CD4-positive, alpha-beta memory T cell (primary cell): ENCODE data around the gene SCT. TPM values are rescaled to one million over a fixed set of nuclear protein-coding genes. Genes with fewer than 3 reads are reported as not detected.

Experiments
- CTCF ChIA-PET: fragments of 350-600 bp; sonication (Branson Sonifier 250); formaldehyde crosslinking; loops from one replicate; lab custom pipeline; 2021; ENCODE audit warnings: inconsistent platforms; ENCODE audit not compliant: partially characterized antibody; lab: Charles Lee
- POLR2A ChIA-PET: fragments of 350-600 bp; sonication (Branson Sonifier 250); formaldehyde crosslinking; loops from one replicate; lab custom pipeline; 2021; ENCODE audit not compliant: partially characterized antibody; lab: Charles Lee
- DNase-seq, 5 donors: peaks; one replicate each; pipeline versions ENCODE4 v3.0.0 to v3.0.0-alpha.2; 2020 to 2022; ENCODE audit warnings: mixed read lengths in 1 of 5
- H3K27ac ChIP-seq: one replicate; pipeline ENCODE4 v1.7.0; 2013; ENCODE audit warnings: low read depth, low read length
- H3K27me3 ChIP-seq: 2 replicates; pipeline ENCODE4 v1.7.0; 2013; ENCODE audit warnings: mild to moderate bottlenecking, low read length, moderate library complexity; ENCODE audit not compliant: insufficient read depth
- H3K36me3 ChIP-seq: 2 replicates; pipeline ENCODE4 v1.7.0; 2013; ENCODE audit warnings: mild to moderate bottlenecking, low read length, moderate library complexity; ENCODE audit not compliant: insufficient read depth
- H3K4me1 ChIP-seq: 2 replicates; pipeline ENCODE4 v1.7.0; 2013; ENCODE audit warnings: mild to moderate bottlenecking, low read length, moderate library complexity; ENCODE audit not compliant: insufficient read depth
- H3K4me3 ChIP-seq, 2 donors: one replicate each; pipeline ENCODE4 v1.7.0; 2013; ENCODE audit warnings: low read length in 2 of 2, mild to moderate bottlenecking in 1 of 2
- H3K9me3 ChIP-seq, 2 donors: one replicate each; pipeline ENCODE4 v1.7.0; 2013; ENCODE audit warnings: low read length in 2 of 2, control low read depth in 1 of 2; ENCODE audit not compliant: control insufficient read depth in 1 of 2
- H3K27ac Mint-ChIP-seq, 7 donors: one replicate each; pipeline ENCODE4 v1.8.0; 2020 to 2021; ENCODE audit warnings: mixed read lengths in 7 of 7, mild to moderate bottlenecking in 6 of 7, inconsistent platforms in 3 of 7, moderate library complexity in 3 of 7
- H3K27me3 Mint-ChIP-seq, 2 donors: one replicate each; pipeline ENCODE4 v1.8.0; 2020 to 2021; ENCODE audit warnings: mixed read lengths in 2 of 2
- H3K36me3 Mint-ChIP-seq, 2 donors: one replicate each; pipeline ENCODE4 v1.8.0; 2020 to 2021; ENCODE audit warnings: mixed read lengths in 2 of 2, inconsistent platforms in 1 of 2, mild to moderate bottlenecking in 1 of 2
- H3K4me1 Mint-ChIP-seq, 4 donors: one replicate each; pipeline ENCODE4 v1.8.0; 2020 to 2021; ENCODE audit warnings: mixed read lengths in 4 of 4, mild to moderate bottlenecking in 1 of 4
- H3K4me3 Mint-ChIP-seq, 8 donors: one replicate each; pipeline ENCODE4 v1.8.0; 2020 to 2021; ENCODE audit warnings: mixed read lengths in 8 of 8, mild to moderate bottlenecking in 7 of 8, moderate library complexity in 6 of 8, inconsistent platforms in 3 of 8
- H3K9me3 Mint-ChIP-seq, 8 donors: one replicate each; pipeline ENCODE4 v1.8.0; 2020 to 2021; ENCODE audit warnings: mixed read lengths in 8 of 8, mild to moderate bottlenecking in 5 of 8, inconsistent platforms in 3 of 8, moderate library complexity in 1 of 8
- intact Hi-C: fragments of 100-400 bp; cut with micrococcal nuclease; formaldehyde crosslinking; loops from one replicate; pipeline ENCODE4 v1.15.1; 2023
- polyA plus RNA-seq, 2 donors: library from polyadenylated mRNA; unstranded; fragments of 300-500 nt; fragmentation: Illumina TruSeq; gene quantifications; one replicate each; pipeline ENCODE4 v1.2.3, GENCODE V29; 2021
- total RNA-seq, 2 experiments: library from RNA; stranded (reverse); gene quantifications; one replicate each; pipeline ENCODE4 v1.2.3, GENCODE V29; 2021

Gene SCT
- total and polyA plus RNA-seq, 4 experiments from 2014 or later: not detected

DNA sequence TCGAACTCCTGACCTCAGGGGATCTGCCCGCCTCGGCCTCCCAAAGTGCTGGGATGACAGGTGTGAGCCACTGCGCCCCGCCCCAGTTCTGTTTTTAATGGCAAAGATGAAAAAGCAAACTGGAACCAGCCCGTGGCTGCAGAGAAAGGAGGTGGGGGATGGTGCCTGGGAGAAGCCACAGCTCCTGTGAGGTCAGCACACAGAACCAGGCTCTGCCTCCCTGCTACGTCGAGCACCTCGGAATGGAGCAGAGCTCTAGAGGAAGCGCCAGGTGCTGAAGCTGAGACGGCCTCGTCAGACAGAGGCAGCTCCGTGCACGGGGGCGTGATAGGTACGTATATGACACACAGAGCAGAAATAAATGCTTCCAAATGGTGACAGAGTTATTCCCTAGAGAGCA lies 18.6 kb upstream of the SCT start:
- DNase-seq: no peak
- Histone ChIP-seq H3K36me3 (peaks cover 4% of the 10 kb centered on the region), H3K4me1 (no peaks in the 10 kb centered on the region), H3K9me3 (no peaks in the 10 kb centered on the region), H3K4me3 (no peak overlapping the region), H3K27me3 (no peaks in the 10 kb centered on the region), H3K27ac (no peak overlapping the region)
- no peaks in the 10 kb centered on the region for H3K9me3 Mint-ChIP-seq
- peaks cover 0 to under 1% (median 0%) of the 10 kb centered on the region in 4 donors for H3K4me1 Mint-ChIP-seq
- intact Hi-C loops: no loop called here
- CTCF ChIA-PET: no interaction called here
- POLR2A ChIA-PET: interaction anchor here (0.7 kb wide), 1 partner anchor 91 kb away, joined by 7 read pairs; no protein-coding TSS in a partner anchor
- H3K36me3 Mint-ChIP-seq: peaks cover 0 to 5% of the 10 kb centered on the region in 2 donors
- H3K27me3 Mint-ChIP-seq: no peaks in the 10 kb centered on the region
- no peak overlapping the region for H3K4me3 Mint-ChIP-seq
- no peak overlapping the region for H3K27ac Mint-ChIP-seq

DNA sequence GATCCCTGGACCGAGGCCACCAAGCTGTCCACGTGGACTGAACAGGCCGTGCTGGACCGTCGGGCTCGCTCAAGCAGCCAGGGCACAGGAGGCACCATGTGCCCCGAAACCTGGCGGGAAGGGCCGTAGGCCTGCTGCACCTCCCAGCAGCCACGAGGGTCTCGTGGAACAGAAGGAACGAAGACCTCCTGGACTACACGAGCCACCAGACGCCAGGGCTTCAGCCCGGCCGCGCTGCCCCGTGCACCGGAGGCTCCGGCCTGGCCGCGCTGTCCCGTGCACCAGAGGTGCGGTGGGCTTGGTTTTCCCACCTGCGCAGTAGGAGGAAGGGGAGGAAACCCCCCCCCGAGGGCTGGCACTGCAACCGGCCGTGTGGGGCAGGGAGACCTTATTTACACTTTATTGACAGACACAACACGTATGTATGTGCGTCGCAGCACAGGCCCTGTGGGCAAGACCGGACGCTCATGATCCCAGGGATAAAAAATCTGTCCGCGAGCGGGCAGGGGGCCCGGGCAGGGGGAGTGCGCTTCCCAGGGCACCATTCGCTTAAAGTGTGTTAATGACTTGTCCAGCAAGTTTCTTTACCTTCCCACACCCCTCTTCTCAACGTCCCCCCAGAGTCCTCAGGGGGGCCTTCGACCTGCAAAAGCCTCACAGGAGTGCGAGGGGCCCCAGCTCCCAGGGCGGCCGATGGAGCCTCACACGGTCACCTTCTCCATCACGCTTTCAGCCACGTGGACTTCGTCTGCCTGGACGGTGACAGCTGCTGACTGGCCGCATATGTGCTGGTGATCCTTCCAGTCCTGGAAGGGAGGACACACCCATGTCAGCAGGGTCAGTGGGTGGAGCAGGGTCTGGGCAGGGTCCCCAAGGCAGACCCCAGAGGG lies 17.1 kb upstream of the SCT start:
- DNase-seq: no peak
- no peaks in the 10 kb centered on the region for H3K9me3 ChIP-seq
- H3K27ac Mint-ChIP-seq: peak overlapping the region in 1 of 7 donors; percentile 24
- no peaks in the 10 kb centered on the region for H3K4me1 ChIP-seq
- H3K4me3 ChIP-seq: no peak overlapping the region
- H3K36me3 ChIP-seq: peaks cover 4% of the 10 kb centered on the region
- H3K27me3 Mint-ChIP-seq: peaks cover 0 to 2% of the 10 kb centered on the region in 2 donors
- no peaks in the 10 kb centered on the region for H3K9me3 Mint-ChIP-seq
- H3K27me3 ChIP-seq: no peaks in the 10 kb centered on the region
- CTCF ChIA-PET: no interaction called here
- H3K27ac ChIP-seq: no peak overlapping the region
- H3K36me3 Mint-ChIP-seq: peaks cover 0 to 5% of the 10 kb centered on the region in 2 donors
- POLR2A ChIA-PET: no interaction called here
- H3K4me1 Mint-ChIP-seq: peaks cover 0 to 5% (median 1%) of the 10 kb centered on the region in 4 donors
- no peak overlapping the region for H3K4me3 Mint-ChIP-seq
- intact Hi-C loops: no loop called here

DNA sequence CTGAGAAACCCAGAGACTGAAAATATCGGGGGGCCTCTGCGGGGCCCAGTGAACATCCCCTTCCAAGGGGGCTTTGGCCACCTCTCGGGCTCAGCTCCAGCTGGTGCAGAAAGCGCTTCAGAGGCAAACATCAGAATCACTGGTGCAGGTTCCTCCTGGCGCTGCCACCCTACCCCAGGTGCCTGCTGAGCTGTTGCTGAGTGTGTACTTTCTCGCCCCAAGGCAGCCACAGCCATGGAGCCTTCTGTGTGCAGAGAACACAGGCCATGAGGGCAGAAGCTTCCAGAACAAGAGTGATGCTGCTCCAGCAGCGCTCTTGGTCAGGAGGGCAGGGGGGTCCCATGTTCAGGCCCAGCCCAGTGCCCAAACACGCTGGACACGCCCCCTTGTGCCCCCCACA lies 16.4 kb upstream of the SCT start:
- ChIA-PET POLR2A (no interaction called here), CTCF (no interaction called here)
- no peak overlapping the region for H3K27ac Mint-ChIP-seq
- H3K36me3 Mint-ChIP-seq: peaks cover 0 to 5% of the 10 kb centered on the region in 2 donors
- H3K27ac ChIP-seq: no peak overlapping the region
- H3K27me3 ChIP-seq: peaks cover 3% of the 10 kb centered on the region
- intact Hi-C loops: no loop called here
- H3K4me1 ChIP-seq: no peaks in the 10 kb centered on the region
- peaks cover 1% of the 10 kb centered on the region for H3K36me3 ChIP-seq
- peaks cover 4 to 5% of the 10 kb centered on the region in 2 donors for H3K27me3 Mint-ChIP-seq
- H3K9me3 ChIP-seq: no peaks in the 10 kb centered on the region
- H3K9me3 Mint-ChIP-seq: no peaks in the 10 kb centered on the region
- no peak overlapping the region for H3K4me3 ChIP-seq
- peaks cover 0 to 12% (median 1%) of the 10 kb centered on the region in 4 donors for H3K4me1 Mint-ChIP-seq
- H3K4me3 Mint-ChIP-seq: no peak overlapping the region
- no peak for DNase-seq

DNA sequence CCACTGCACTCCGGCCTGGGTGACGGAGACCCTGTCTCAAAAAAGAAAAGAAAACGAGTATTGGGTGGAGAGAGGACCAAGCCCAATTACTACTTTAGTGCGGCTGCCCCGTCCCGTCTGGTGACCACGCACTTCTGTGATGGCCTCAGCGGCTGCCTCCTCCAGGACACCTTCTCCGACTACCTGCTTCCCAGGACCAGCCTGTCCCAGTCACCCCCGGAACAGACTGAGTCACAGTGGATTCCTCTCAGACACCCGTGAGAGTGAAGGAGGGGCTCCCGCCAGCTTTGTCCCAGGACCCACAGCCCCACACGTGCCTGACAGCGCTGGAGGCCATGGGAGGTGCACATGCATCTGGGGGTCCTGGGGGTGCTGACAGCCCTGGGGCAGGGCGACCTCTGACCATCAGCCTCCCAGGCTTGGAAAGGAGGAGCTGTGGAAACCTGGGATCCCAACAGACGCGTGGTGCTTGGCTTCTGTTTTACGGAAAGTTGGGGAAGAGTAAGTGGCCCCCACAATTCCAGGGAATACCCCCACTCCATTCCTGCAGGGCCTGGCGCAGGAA lies 14.9 kb upstream of the SCT start:
- H3K27ac ChIP-seq: no peak overlapping the region
- H3K4me1 Mint-ChIP-seq: peaks cover 0 to 18% (median 1%) of the 10 kb centered on the region in 4 donors
- no peaks in the 10 kb centered on the region for H3K9me3 Mint-ChIP-seq
- H3K36me3 ChIP-seq: no peaks in the 10 kb centered on the region
- H3K27me3 Mint-ChIP-seq: peaks cover 5 to 7% of the 10 kb centered on the region in 2 donors
- H3K9me3 ChIP-seq: no peaks in the 10 kb centered on the region
- no peaks in the 10 kb centered on the region for H3K4me1 ChIP-seq
- H3K4me3 ChIP-seq: no peak overlapping the region
- H3K27me3 ChIP-seq: peaks cover 12% of the 10 kb centered on the region
- peaks cover 0 to 3% of the 10 kb centered on the region in 2 donors for H3K36me3 Mint-ChIP-seq
- H3K4me3 Mint-ChIP-seq: no peak overlapping the region
- no peak overlapping the region for H3K27ac Mint-ChIP-seq
- POLR2A ChIA-PET: no interaction called here
- DNase-seq: no peak
- CTCF ChIA-PET: interaction anchor here (1.4 kb wide), 1 partner anchor 15 kb away, joined by 3 read pairs; no protein-coding TSS in a partner anchor
- intact Hi-C loops: no loop called here

- Histone ChIP-seq H3K4me1 (no peaks in the 10 kb centered on the region), H3K9me3 (no peaks in the 10 kb centered on the region), H3K4me3 (no peak overlapping the region), H3K36me3 (no peaks in the 10 kb centered on the region), H3K27me3 (peaks cover 16% of the 10 kb centered on the region), H3K27ac (no peak overlapping the region)
- POLR2A ChIA-PET: no interaction called here
- peaks cover 0 to 22% (median 1%) of the 10 kb centered on the region in 4 donors for H3K4me1 Mint-ChIP-seq
- no peak for DNase-seq
- CTCF ChIA-PET: no interaction called here
- H3K9me3 Mint-ChIP-seq: no peaks in the 10 kb centered on the region
- H3K27me3 Mint-ChIP-seq: peaks cover 9 to 14% of the 10 kb centered on the region in 2 donors
- H3K36me3 Mint-ChIP-seq: peaks cover 0 to under 1% of the 10 kb centered on the region in 2 donors
- H3K4me3 Mint-ChIP-seq: peak overlapping the region in 3 of 8 donors; percentile 39 to 59 (median 49)
- intact Hi-C loops: no loop called here
- H3K27ac Mint-ChIP-seq: peak overlapping the region in 1 of 7 donors; percentile 46
Observed at GRCh38 chr11:640021-640706, 13.2 kb upstream of the SCT start.

DNA sequence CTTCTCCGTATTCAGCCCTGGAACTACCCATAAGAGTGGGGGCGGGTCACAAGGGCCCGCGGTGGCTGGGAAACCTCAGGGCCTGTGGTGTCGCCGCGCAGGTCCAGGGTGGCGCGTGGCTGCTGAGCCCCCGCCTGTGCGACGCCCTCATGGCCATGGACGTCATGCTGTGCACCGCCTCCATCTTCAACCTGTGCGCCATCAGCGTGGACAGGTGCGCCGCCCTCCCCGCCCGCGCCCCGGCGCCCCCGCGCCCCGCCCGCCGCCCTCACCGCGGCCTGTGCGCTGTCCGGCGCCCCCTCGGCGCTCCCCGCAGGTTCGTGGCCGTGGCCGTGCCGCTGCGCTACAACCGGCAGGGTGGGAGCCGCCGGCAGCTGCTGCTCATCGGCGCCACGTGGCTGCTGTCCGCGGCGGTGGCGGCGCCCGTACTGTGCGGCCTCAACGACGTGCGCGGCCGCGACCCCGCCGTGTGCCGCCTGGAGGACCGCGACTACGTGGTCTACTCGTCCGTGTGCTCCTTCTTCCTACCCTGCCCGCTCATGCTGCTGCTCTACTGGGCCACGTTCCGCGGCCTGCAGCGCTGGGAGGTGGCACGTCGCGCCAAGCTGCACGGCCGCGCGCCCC lies 12.5 kb upstream of the SCT start:
- no peak overlapping the region for H3K4me3 Mint-ChIP-seq
- H3K9me3 Mint-ChIP-seq: peaks cover 0 to 1% (median 0%) of the 10 kb centered on the region in 8 donors
- no peak overlapping the region for H3K4me3 ChIP-seq

More for the DNA sequence above, 12.5 kb upstream of the SCT start:
- ChIA-PET CTCF (no interaction called here), POLR2A (interaction anchor here (0.5 to 1.1 kb wide), 2 partner anchors 9 to 23 kb away, joined by 3 to 4 read pairs; no protein-coding TSS in a partner anchor)
- Mint-ChIP-seq H3K36me3 (no peaks in the 10 kb centered on the region), H3K4me1 (peaks cover 0 to 22% (median 1%) of the 10 kb centered on the region in 4 donors), H3K27me3 (peaks cover 11 to 14% of the 10 kb centered on the region in 2 donors), H3K27ac (no peak overlapping the region)
- Histone ChIP-seq H3K27ac (no peak overlapping the region), H3K9me3 (no peaks in the 10 kb centered on the region), H3K27me3 (peaks cover 16% of the 10 kb centered on the region), H3K4me1 (no peaks in the 10 kb centered on the region), H3K36me3 (no peaks in the 10 kb centered on the region)
- intact Hi-C loops: no loop called here
- no peak for DNase-seq
